Caco-2 (cell line): ENCODE data around the gene HOXB3. TPM values are rescaled to one million over a fixed set of nuclear protein-coding genes. Genes with fewer than 3 reads are reported as not detected.
A peak's percentile ranks its signal among the peaks of the same experiment; 100 is the strongest.

Source experiments
- BruUV-seq: library from RNA; stranded (reverse); fragments of 400-500 nt; replicated peaks from 2 replicates; lab custom pipeline; 2021; lab: Mats Ljungman, UMichigan
- CTCF ChIA-PET: fragments of 300-600 bp; sonication (Branson Sonifier 250); formaldehyde crosslinking; loops from one replicate; lab custom pipeline; 2022; ENCODE audit warnings: antibody characterized with exemption; lab: Charles Lee
- POLR2A ChIA-PET: fragments of 300-600 bp; sonication (Branson Sonifier 250); formaldehyde crosslinking; loops from one replicate; lab custom pipeline; 2022; ENCODE audit warnings: antibody characterized with exemption; lab: Charles Lee
- DNase-seq, 2 experiments: peaks; one replicate each; pipeline versions ENCODE4 v3.0.0 to v3.0.0-alpha.2; 2020 to 2022
- H3K27me3 ChIP-seq: replicated peaks from 2 replicates; pipeline ENCODE4 v1.6.0; 2011; ENCODE audit warnings: low read length; ENCODE audit not compliant: control insufficient read depth, insufficient read depth
- H3K36me3 ChIP-seq: 2 replicates; pipeline ENCODE4 v1.5.1; 2011; ENCODE audit warnings: low read length; ENCODE audit not compliant: control insufficient read depth, insufficient read depth
- H3K4me1 ChIP-seq: fragments of 250-450 bp; sonication (Bioruptor Pico); 2 replicates; pipeline ENCODE4 v1.5.1; 2020; ENCODE audit warnings: mild to moderate bottlenecking
- H3K4me3 ChIP-seq: 2 replicates; pipeline ENCODE4 v1.5.1; 2011; ENCODE audit warnings: low read depth, mild to moderate bottlenecking, control low read depth, low read length
- H3K9me3 ChIP-seq: fragments of 250-450 bp; sonication (Bioruptor Pico); 2 replicates; pipeline ENCODE4 v1.5.1; 2020; ENCODE audit warnings: mild to moderate bottlenecking, moderate library complexity
- H3K27ac Mint-ChIP-seq: one replicate; pipeline ENCODE4 v1.8.0; 2022; ENCODE audit warnings: mixed read lengths; ENCODE audit not compliant: unreplicated experiment
- H3K27me3 Mint-ChIP-seq: one replicate; pipeline ENCODE4 v1.8.0; 2022; ENCODE audit warnings: mixed read lengths; ENCODE audit not compliant: insufficient read depth, unreplicated experiment
- H3K36me3 Mint-ChIP-seq: one replicate; pipeline ENCODE4 v1.8.0; 2022; ENCODE audit warnings: mild to moderate bottlenecking, mixed read lengths; ENCODE audit not compliant: insufficient read depth, unreplicated experiment
- H3K4me1 Mint-ChIP-seq: one replicate; pipeline ENCODE4 v1.8.0; 2022; ENCODE audit warnings: low read depth, mixed read lengths; ENCODE audit not compliant: unreplicated experiment
- H3K4me3 Mint-ChIP-seq: one replicate; pipeline ENCODE4 v1.8.0; 2022; ENCODE audit warnings: mild to moderate bottlenecking, moderate library complexity, mixed read lengths; ENCODE audit not compliant: unreplicated experiment
- H3K9me3 Mint-ChIP-seq: one replicate; pipeline ENCODE4 v1.8.0; 2022; ENCODE audit warnings: mixed read lengths; ENCODE audit not compliant: unreplicated experiment
- intact Hi-C: fragments of 100-400 bp; cut with micrococcal nuclease; formaldehyde crosslinking; loops from one replicate; pipeline ENCODE4 v1.10.0; 2022; ENCODE audit not compliant: unreplicated experiment
- total RNA-seq: library from RNA; stranded (reverse); gene quantifications from 2 replicates; pipeline ENCODE4 v1.2.3, GENCODE V29; 2022
- TF ChIP-seq, protein P1 (sequence below), 2 experiments: fragments of 200-600 bp in 1 of 2; IDR thresholded peaks; 1 replicate in 1 of 2; 2 replicates in 1 of 2; pipeline versions ENCODE4 v1.5.1 to v1.8.0; 2011 to 2022; ENCODE audit warnings: antibody characterized with exemption in 1 of 2, control low read depth in 1 of 2, inconsistent platforms in 1 of 2, low read depth in 1 of 2, low read length in 1 of 2, mild to moderate bottlenecking in 1 of 2, moderate library complexity in 1 of 2; ENCODE audit not compliant: insufficient read depth in 1 of 2, severe bottlenecking in 1 of 2, unreplicated experiment in 1 of 2

The HOXB3 gene
- total RNA-seq, 1 experiment from 2014 or later, result 7.2 TPM

DNA sequence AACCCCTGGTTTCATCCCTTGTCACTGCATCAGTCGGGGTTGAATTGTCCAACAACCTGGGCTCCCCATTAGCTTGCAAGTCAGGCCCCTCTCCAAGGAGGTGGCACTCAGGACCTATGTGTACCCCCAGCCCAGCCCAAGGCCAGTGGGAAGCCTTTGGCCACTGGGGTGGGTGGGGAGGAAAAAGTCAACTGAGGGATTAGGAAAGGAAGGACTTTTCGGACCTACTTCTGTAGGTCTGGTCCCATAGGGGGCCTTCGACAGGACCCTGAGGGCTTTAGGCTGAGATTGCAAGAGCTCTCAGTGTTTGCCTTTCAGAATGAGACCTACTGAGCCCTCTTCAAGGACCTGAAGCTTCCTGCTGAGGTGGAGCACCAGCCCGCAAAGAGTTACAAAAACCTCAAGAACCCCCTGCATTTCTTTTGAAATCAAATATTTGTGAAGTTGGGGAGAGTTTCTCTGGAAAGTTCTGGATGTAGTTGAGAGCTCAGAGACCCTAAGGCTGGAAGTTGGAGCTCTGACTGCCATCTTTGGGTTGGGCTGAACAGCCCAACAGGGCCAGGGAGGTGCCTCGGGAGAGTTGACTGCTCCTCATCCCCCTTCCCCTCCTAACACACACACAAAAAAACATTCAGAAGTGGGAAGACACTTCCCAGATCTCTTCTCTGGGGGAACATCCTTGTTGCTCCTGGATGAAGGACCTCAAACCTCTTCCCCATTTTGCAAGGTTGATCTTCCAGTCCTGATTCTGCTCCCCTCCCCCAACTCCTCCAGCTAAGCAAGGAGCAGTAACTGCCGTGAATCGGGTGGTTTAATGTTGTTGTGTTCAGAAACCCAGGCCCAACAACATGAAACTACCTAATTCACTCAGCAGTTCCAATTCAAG, 41.9 kb upstream of the HOXB3 start:
- Mint-ChIP-seq H3K4me1 (peaks cover 8% of the 10 kb centered on the region), H3K36me3 (no peaks in the 10 kb centered on the region), H3K9me3 (no peaks in the 10 kb centered on the region), H3K4me3 (no peak overlapping the region), H3K27ac (no peak overlapping the region), H3K27me3 (peaks cover 15% of the 10 kb centered on the region)
- TF ChIP-seq, protein P1, sequence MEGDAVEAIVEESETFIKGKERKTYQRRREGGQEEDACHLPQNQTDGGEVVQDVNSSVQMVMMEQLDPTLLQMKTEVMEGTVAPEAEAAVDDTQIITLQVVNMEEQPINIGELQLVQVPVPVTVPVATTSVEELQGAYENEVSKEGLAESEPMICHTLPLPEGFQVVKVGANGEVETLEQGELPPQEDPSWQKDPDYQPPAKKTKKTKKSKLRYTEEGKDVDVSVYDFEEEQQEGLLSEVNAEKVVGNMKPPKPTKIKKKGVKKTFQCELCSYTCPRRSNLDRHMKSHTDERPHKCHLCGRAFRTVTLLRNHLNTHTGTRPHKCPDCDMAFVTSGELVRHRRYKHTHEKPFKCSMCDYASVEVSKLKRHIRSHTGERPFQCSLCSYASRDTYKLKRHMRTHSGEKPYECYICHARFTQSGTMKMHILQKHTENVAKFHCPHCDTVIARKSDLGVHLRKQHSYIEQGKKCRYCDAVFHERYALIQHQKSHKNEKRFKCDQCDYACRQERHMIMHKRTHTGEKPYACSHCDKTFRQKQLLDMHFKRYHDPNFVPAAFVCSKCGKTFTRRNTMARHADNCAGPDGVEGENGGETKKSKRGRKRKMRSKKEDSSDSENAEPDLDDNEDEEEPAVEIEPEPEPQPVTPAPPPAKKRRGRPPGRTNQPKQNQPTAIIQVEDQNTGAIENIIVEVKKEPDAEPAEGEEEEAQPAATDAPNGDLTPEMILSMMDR (IDR thresholded peaks at IDR 0.05; ENCODE audit: insufficient read depth in 1 of 2, low read depth in 1 of 2, low read length in 1 of 2, severe bottlenecking in 1 of 2, unreplicated experiment in 1 of 2), result no peak
- H3K4me3 ChIP-seq, result no peak overlapping the region
- H3K27me3 ChIP-seq, result peaks cover 10% of the 10 kb centered on the region
- intact Hi-C loops, result no loop called here
- ChIA-PET POLR2A (interaction anchor here (0.6 kb wide), 1 partner anchor 583 kb away, joined by 3 read pairs; no protein-coding TSS in a partner anchor), CTCF (interaction anchor here (0.6 to 1.6 kb wide), 3 partner anchors 169 to 252 kb away, joined by 3 to 5 read pairs (median 3); no protein-coding TSS in a partner anchor)
- DNase-seq, result peak in 1 of 2 experiments; percentile 36
- peaks cover 15% of the 10 kb centered on the region for H3K4me1 ChIP-seq
- BruUV-seq, result no TSS peak
- no peaks in the 10 kb centered on the region for H3K36me3 ChIP-seq
- H3K9me3 ChIP-seq, result no peaks in the 10 kb centered on the region

DNA sequence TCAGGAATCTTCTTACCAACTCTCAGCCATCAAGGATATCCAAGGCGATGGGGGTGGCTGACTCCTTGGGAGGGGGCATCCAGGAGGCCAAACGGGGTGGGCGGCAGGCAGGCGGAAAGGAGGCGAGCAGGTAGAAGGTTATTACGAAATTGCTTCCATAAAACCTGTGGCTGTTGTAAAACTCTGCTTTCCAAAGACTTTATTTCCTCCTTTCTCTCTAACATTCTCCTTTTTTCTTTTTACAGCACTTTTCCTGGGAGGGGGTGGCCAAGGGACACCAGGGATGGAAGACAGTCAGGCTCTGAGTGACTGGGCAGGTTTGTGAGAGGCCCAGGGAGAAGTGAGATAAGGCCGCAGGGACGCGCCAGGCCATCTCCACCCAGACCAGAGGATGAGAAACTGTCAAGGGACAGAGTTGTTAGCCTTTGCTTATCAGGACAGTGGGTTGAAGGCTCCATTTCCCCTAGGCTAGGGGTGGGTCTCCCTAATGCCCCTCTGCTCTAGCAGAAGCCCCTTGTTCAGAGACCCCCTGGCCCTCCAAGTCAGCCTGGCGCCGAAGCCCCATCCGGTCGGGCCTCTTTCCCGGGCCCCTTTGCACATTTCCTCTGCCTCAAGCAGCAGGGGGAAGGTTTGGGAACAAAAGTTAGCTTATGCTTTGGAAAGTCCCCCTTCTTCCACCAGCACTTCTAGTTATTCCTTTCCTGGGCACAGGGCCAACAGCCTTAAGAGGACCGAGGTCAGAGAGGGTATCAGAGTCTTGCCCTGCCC, 41.1 kb upstream of the HOXB3 start:
- H3K36me3 ChIP-seq, result no peaks in the 10 kb centered on the region
- ChIA-PET POLR2A (no interaction called here), CTCF (interaction anchor here (0.6 kb wide), 1 partner anchor 253 kb away, joined by 5 read pairs; no protein-coding TSS in a partner anchor)
- H3K27me3 ChIP-seq, result peaks cover 14% of the 10 kb centered on the region
- H3K36me3 Mint-ChIP-seq, result no peaks in the 10 kb centered on the region
- TF ChIP-seq, protein P1 (IDR thresholded peaks at IDR 0.05; ENCODE audit: insufficient read depth in 1 of 2, low read depth in 1 of 2, low read length in 1 of 2, severe bottlenecking in 1 of 2, unreplicated experiment in 1 of 2), result no peak
- no peaks in the 10 kb centered on the region for H3K9me3 Mint-ChIP-seq
- H3K4me3 ChIP-seq, result no peak overlapping the region
- peak; percentile 66 to 83 for DNase-seq
- H3K4me1 Mint-ChIP-seq, result peaks cover 8% of the 10 kb centered on the region
- H3K4me1 ChIP-seq, result peaks cover 20% of the 10 kb centered on the region
- peaks cover 18% of the 10 kb centered on the region for H3K27me3 Mint-ChIP-seq
- no peak overlapping the region for H3K27ac Mint-ChIP-seq
- H3K4me3 Mint-ChIP-seq, result no peak overlapping the region
- no TSS peak for BruUV-seq
- no peaks in the 10 kb centered on the region for H3K9me3 ChIP-seq
- intact Hi-C loops, result no loop called here
